ENCODE measurements around the gene PRKAG2. TPM values are rescaled to one million over a fixed set of nuclear protein-coding genes. Genes with fewer than 3 reads are reported as not detected.

Gene PRKAG2
- polyA plus RNA-seq, 1 of the 3 experiments (the other 2 are of a cell fraction), result 51.6 TPM

GRCh38 chr7:151895631-151896031, 18.7 kb upstream of the PRKAG2 start:
- peaks cover 0 to 5% of the 10 kb centered on the region in 2 experiments; a peak in 1 of 4 replicates for H3K4me1 ChIP-seq (ENCODE audit: control insufficient read depth in 1 of 2, insufficient read depth in 2 of 2, low read depth in 1 of 2, low read length in 1 of 2)
- no peaks in the 10 kb centered on the region for H3K9me2 ChIP-seq
- H2AFZ ChIP-seq (ENCODE audit: low read depth), result no peak overlapping the region
- H3K79me2 ChIP-seq (ENCODE audit: insufficient read depth), result no peaks in the 10 kb centered on the region
- no peak overlapping the region for H3K9ac ChIP-seq
- POLR2A ChIA-PET, result no interaction called here
- no peaks in the 10 kb centered on the region for H3K9me3 ChIP-seq
- H3K27me3 ChIP-seq (ENCODE audit: insufficient read depth), result peaks cover 31% of the 10 kb centered on the region; the same call in 1 of the 2 replicates
- no peaks in the 10 kb centered on the region for H4K20me1 ChIP-seq (ENCODE audit: insufficient read depth)
- no peak for DNase-seq
- no peak overlapping the region for H3K4me3 ChIP-seq (ENCODE audit: low read depth in 2 of 2, low read length in 1 of 2)
- H3K36me3 ChIP-seq (replicated peaks in 1 of 2; ENCODE audit: control insufficient read depth in 1 of 2, insufficient read depth in 2 of 2, low read length in 1 of 2), result no peaks in the 10 kb centered on the region
- CTCF ChIA-PET, result interaction anchor here (0.9 kb wide), 1 partner anchor 112 kb away, joined by 4 read pairs; no protein-coding TSS in a partner anchor
- TF ChIP-seq TAF1 (IDR thresholded peaks at IDR 0.05; ENCODE audit: borderline replicate concordance, low read depth, low read length), result no peak
- no peak for TF ChIP-seq PBX3 (IDR thresholded peaks at IDR 0.05)
- no peak for TF ChIP-seq TCF12 (IDR thresholded peaks at IDR 0.05)
- TF ChIP-seq MXI1 (IDR thresholded peaks at IDR 0.05; ENCODE audit: low read depth, low read length), result no peak
- no peak for TF ChIP-seq NRF1 (IDR thresholded peaks at IDR 0.05; ENCODE audit: low read depth, low read length)
- no peak for TF ChIP-seq REST (IDR thresholded peaks at IDR 0.05; ENCODE audit: low read depth, low read length)
- TF ChIP-seq RAD21 (IDR thresholded peaks at IDR 0.05; ENCODE audit: low read length), result no peak
- TF ChIP-seq FOXM1 (IDR thresholded peaks at IDR 0.05; ENCODE audit: low read depth), result no peak
- TF ChIP-seq MEF2A (IDR thresholded peaks at IDR 0.05; ENCODE audit: borderline replicate concordance, low read depth), result no peak
- no peak for TF ChIP-seq USF2 (IDR thresholded peaks at IDR 0.05; ENCODE audit: borderline replicate concordance, low read depth, low read length)
- no peak for TF ChIP-seq GATA2 (CRISPR knock-in tag; IDR thresholded peaks at IDR 0.05)
- no peak for TF ChIP-seq JUND (IDR thresholded peaks at IDR 0.05)
- TF ChIP-seq EZH2phosphoT487 (IDR thresholded peaks at IDR 0.05; ENCODE audit: borderline replicate concordance, low read depth), result no peak
- TF ChIP-seq CHD2 (IDR thresholded peaks at IDR 0.05; ENCODE audit: low read length, partially characterized antibody), result no peak
- no peak for TF ChIP-seq SIN3A (IDR thresholded peaks at IDR 0.05; ENCODE audit: borderline replicate concordance, low read depth, low read length)
- no peak for TF ChIP-seq USF1 (IDR thresholded peaks at IDR 0.05; ENCODE audit: borderline replicate concordance, low read depth)
- no peak for TF ChIP-seq SMC3 (IDR thresholded peaks at IDR 0.05; ENCODE audit: low read depth, low read length)
- no peaks in the 10 kb centered on the region for H3F3A ChIP-seq (replicated peaks; ENCODE audit: insufficient read depth)
- WGBS (ENCODE audit: low lambda C conversion rate), result 71% methylated on average over 5 of the region's 10 CpGs
- no peak overlapping the region for H3K27ac ChIP-seq (ENCODE audit: low read depth in 2 of 2, low read length in 1 of 2)
- no peak overlapping the region for H3K4me2 ChIP-seq
